ENCODE data around the gene CCNG2.

- TF ChIP-seq CTCF (IDR thresholded peaks at IDR 0.05) (peak; percentile 51 to 90 (median 83)), POLR2A (IDR thresholded peaks at IDR 0.05) (no peak)
Observed at GRCh38 chr4:77203380-77204197, 46.6 kb downstream of the CCNG2 start.
